Erythroblast (primary cell): ENCODE results near the gene FAM174C.
"Not testable (repeated sequence)": the region's sequence is repeated elsewhere in the genome, so short reads cannot be mapped to it uniquely, and the experiment has no call there.

Experiments
- DNase-seq, 2 experiments: peaks; one replicate each; lab custom pipeline; 2025; lab: John Stamatoyannopoulos, UW
- GATA1 ChIP-seq: IDR thresholded peaks from 2 replicates; pipeline ENCODE4 v1.6.1; 2011; ENCODE audit warnings: low read depth, mild to moderate bottlenecking, control low read depth, low read length, moderate library complexity
- POLR2A ChIP-seq: IDR thresholded peaks from 2 replicates; pipeline ENCODE4 v1.6.1; 2011; ENCODE audit warnings: mild to moderate bottlenecking, low read length

The FAM174C gene

DNA sequence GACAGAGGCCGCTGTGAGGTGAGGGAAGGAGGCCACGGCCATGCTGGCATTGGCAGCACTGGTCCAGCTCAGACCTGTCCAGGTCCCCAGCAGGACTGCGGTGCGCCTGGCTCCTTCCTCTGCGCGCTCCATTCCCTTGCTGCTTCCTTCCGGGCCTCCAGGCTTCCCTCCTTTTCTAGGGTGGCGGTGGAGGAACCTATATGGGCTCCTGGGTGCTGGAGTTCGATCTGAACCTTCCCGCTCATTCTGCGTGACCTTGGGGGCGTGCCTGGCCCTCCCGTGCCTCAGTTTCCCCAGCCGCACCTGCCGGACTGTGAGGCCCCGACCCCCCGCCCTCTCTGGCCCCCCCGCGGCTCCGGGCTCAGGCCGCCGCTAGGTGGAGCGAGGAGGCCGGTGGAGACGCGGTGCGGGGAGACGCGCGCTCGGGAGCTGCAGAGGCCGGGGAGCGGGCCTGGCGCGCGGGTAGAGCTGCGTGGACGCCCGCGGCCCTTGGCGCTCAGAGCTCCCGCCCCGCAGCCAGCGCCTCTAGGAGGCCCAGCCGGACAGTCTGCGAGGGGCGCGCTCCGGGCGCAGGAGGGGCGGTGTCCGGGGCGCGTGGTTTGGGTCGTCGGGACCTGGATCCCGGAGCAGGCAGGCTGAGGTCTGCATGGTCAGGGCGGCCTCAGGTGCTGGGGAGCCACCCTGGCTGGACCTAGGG, 40.3 kb downstream of the FAM174C start:
- TF ChIP-seq POLR2A, result no peak
- TF ChIP-seq GATA1, result no peak
- peak; percentile 49 to 56 for DNase-seq

DNA sequence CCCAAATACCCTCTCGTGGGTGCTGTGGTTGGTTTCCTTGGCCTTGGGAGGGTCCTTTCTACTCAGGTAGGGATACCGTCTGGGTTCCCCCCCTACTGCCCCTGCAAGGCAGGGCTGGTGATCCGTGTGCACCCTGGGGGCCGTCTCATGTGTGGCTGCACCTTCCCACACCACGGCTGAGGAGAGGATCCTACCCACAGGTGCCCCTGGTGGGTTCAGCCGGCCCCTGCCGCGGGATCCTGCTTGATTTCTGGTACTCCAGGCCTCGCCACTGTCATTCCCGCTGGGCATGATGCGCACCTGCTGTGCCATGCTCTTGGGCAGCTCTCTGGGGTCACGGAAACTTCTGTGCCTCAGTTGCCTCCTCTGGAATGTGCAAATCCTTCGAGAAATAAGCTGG, 41.1 kb downstream of the FAM174C start:
- no peak for DNase-seq
- TF ChIP-seq GATA1 (no peak), POLR2A (no peak)

DNA sequence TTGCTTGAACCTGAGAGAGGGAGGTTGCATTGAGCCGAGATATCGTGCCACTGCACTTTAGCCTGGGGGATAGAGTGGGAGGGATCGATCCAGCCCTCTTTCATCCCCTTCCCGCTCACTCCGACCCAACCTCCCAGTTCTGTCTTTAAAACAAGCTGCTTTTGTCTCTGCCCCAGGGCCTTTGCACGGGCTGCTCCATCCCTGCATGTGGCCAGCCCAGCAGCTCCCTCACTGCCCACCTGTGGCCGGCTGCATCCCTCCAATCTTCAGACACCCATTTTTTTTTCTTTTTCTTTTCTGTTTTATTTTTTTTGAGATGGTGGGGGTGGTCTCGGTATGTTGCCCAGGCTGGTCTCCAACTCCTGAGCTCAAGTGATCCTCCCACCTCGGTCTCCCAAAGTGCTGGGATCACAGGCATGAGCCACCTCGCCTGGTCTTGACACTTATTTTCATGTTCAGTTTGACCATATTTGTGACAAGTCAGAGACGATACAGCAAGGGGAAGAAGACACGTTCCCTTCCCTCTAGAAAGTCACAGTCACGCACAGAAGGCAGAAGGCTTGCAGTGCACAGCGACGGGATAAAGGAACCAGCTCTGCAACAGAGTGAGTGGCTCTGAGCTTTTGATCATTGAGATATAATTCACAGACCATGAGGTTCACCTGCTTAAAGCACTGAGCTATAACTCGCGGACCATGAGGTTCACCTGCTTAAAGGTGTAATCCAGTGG, 42.1 kb downstream of the FAM174C start:
- TF ChIP-seq GATA1 (no peak), POLR2A (no peak)
- DNase-seq, result no peak

DNA sequence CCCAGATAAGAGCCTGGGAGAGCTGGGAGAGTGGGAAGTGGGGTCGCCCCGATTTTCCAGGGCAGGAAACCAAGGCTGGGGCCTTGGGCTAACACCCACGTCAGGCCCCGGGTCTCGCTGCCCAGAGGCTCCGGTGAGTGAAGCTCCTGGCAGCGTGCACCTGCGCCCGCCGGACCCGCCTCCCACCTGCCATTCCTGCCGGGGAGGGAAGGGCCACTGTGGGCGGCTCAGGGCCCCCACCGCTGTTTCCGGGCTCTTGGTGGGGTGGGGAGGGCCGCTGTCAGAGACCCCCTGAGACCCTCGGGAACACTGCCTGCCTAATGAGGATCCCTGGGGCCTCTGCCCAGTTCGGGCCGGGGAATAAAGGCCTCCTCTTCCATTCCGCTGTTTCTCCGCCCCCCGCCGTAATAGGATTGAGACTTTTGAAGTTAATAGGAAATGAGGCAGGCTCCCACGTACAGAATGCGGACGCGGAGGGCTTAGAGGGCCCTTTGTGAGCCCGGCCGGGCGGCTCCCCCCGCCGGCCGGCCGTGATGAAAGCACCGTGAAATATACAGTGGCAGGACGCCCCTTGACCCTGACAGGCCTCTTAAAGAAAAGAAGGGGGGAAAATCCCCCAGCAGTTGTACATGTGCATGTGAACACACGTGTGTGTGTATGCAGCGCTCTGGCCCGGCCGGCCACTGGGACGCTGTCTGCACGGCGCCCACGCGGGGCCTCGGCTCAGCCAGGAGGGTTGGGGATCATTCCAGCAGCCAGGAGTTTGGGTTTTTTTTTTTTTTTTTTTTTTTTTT, 43.5 kb downstream of the FAM174C start:
- DNase-seq, result no peak
- TF ChIP-seq GATA1, result no peak
- no peak for TF ChIP-seq POLR2A

DNA sequence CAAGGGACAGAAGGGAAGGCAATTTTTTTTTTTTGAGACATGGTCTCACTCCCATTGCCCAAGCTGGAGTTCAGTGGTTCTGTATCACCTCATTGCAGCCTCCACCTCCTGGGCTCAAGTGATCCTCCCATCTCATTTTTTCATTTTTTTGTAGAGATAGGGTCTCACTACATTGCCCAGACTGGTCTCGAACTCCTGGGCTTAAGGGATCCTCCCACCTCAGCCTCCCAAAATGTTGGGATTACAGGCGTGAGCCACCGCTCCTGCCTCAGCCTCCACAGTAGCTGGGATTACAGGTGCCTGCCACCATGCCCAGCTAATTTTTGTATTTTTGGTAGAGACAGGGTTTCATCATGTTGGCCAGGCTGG, 44.9 kb downstream of the FAM174C start:
- not testable (repeated sequence) for DNase-seq

DNA sequence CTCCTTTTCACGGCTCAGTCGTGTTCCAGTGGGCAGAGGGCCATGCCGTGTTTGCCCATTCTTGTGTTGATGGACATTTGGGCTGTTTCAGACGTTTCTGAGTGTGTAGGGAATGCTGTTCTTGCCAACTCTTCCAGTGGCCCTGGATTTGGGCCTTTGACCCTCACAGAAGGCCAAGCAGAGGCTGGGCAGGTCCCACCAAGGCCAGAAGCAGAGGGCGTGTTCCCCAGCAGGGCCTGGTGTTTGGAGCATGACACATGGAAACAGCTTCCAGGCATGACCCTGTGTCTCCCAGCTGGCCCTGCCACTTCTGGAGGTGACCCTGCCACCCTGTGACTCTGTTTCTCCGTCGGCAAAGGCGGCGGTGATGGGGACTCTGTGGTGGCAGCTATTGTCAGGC, 46.2 kb downstream of the FAM174C start:
- TF ChIP-seq POLR2A (no peak), GATA1 (no peak)
- DNase-seq, result no peak

DNA sequence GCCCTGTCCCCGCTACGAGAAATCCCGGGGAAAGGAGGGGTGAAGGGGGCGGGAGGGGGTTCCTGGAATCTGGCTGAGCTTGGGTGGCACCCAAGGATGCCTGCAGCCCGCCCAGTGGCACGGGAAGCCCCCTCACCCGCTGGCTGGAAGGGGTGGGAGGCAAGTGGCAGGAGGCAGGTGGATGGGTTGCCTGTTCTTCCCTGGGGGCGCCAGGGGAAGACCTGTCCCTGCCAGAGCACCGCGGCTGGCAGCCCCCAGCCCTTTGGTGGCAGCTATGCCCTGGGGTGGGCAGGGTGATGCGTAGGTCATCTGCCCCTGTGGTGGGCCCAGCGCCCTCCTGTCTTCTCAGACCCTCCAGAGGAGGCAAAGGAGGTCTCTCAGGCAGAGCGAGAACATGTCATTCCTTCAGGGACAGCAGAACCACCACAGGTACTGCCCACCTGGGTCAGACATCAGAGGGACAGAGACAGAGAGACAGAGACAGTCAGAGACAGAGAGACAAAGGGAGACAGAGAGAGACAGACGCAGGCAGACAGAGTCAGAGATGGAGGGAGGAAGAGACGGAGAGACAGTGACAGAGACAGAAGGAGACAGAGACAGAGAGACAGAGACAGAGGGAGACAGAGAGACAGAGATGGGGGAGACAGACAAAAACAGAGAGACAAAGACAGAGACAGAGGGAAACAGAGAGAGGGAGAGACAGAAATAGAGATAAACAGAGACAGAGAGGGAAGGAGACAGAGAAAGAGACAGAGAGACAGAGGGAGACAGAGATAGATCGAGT, 47.1 kb downstream of the FAM174C start:
- no peak for DNase-seq
- TF ChIP-seq GATA1 (no peak), POLR2A (no peak)

DNA sequence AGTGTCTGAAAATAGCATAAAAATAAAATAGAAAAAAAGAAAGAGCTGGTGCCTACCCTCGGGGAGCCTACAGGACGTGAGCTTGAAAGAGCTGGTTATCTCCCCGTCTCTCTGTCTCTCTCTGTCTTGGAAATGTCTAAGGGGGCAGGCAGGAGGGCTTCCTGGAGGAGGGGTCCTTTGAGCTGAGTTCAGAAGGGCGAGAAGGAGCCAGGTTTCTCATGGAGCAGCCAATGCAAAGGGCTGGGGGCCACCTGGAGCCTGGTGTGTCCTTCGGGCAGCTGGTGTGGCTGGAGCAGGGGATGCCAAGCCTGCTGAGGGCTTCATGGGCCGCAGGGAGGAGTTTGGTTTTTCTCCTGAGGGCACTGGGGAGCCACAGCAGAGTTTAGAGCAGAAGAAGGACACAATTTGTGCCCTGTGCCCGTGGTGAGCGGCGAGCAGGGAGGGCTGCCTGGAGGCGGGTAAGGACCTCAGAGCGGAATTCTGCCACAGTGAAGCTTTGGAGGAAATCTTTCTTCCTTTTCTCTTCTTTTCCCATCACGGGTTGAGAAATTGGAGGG, 49.0 kb downstream of the FAM174C start:
- DNase-seq, result no peak
- TF ChIP-seq GATA1 (no peak), POLR2A (no peak)

DNA sequence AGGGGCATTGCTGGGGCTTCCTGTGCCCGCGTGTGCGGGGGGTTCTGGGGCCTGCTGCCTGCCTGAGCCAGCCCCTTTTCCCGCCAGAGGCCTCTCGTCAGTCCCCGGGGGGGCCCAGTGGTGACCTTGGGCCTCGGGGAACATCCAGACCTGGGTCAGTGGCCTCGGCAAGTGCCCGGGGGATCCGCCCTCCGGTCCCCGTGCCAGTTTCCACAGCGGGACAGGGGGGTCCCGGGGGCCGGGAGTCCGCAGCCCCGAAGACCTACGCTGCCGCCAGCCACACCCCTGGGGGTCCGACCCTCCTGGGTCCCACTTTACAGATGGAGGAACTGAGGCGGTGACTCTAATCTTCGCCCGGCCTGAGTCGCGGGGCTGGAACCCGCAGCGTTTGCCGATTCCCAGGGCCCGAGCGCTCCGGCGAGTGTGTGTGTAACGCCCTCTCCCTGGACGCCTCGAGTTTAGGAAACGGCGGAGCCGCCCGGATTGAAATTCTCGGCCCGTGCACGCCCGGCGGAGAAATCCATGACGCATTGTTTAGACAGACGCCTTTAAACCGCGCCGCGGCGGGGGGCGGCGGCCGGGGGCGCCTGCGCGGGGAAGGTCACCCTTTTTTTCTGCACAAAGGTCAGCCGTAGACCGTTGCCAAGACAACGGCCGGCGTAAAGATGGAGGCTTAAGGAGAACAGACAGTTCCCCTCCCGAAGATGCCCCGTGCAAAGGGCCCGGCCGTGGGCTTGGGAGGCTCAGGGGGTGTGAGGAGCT, 49.7 kb downstream of the FAM174C start:
- no peak for TF ChIP-seq POLR2A
- peak in 1 of 2 experiments; percentile 26 for DNase-seq

DNA sequence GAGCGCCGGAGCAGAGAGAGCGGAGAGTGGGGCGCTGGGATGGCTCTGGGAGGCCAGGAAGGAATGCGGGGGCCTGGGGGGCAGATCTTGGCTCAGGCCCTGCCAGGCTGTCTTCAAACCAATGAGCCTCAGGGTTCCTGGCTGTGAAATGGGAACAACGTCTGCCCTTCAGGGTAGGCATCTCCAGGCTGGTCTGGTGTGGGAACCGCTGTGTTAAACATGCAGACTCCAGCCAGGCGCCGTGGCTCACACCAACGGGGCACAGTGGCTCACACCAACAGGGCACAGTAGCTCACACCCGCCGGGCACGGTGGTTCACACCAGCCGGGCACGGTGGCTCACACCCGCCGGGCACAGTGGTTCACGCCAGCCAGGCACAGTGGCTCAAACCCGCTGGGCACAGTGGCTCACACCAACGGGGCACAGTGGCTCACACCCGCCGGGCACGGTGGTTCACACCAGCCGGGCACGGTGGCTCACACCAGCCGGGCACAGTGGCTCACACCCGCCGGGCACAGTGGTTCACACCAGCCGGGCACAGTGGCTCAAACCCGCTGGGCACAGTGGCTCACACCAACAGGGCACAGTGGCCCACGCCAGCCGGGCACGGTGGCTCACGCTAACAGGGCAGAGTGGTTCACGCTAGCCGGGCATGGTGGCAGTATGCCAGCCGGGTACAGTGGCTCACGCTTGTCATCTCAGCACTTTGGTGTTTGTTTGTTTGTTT, 50.4 kb downstream of the FAM174C start:
- DNase-seq, result no peak
- TF ChIP-seq POLR2A (no peak), GATA1 (no peak)

DNA sequence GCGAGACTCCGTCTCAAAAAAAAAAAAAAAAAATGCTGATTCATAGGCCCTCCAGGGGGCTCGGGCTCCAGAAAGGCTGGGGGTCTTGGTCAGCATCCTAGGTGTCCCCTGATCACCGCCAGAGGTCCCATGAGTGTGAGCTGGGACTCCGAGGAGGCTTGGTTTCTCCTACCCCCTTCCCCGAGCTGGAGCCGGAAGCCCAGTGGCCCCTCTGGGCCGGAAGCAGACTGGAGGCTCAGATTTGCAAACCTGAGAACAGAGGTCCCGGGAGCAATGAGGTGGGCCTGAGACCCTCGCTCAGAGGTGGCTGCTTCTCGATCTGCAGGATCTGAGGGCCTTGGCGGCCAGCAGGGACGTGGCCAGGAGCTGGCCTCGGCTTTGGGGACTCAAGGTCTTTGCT, 51.8 kb downstream of the FAM174C start:
- no peak for DNase-seq
- TF ChIP-seq POLR2A (no peak), GATA1 (no peak)
